IPS-11a (cell line): Measurements from ENCODE around the gene SLC45A1.

Experiments
- H3K4me3 ChIP-seq: one replicate; pipeline ENCODE4 v1.5.1; 2013; ENCODE audit warnings: low read depth, low read length, control low read depth

The SLC45A1 gene

GRCh38 chr1:8334106-8334851 lies 16.4 kb downstream of the SLC45A1 start:
- H3K4me3 ChIP-seq, result no peak overlapping the region

GRCh38 chr1:8335246-8335645 lies 17.3 kb downstream of the SLC45A1 start:
- H3K4me3 ChIP-seq, result no peak overlapping the region

GRCh38 chr1:8337776-8338525 lies 20.0 kb downstream of the SLC45A1 start:
- no peak overlapping the region for H3K4me3 ChIP-seq

GRCh38 chr1:8338526-8339202 lies 20.8 kb downstream of the SLC45A1 start:
- no peak overlapping the region for H3K4me3 ChIP-seq

GRCh38 chr1:8339203-8339600 lies 21.3 kb downstream of the SLC45A1 start:
- no peak overlapping the region for H3K4me3 ChIP-seq

- H3K4me3 ChIP-seq, result no peak overlapping the region
These were observed 22.5 kb downstream of the SLC45A1 start for GRCh38 chr1:8340448-8340847.

- no peak overlapping the region for H3K4me3 ChIP-seq
These were observed 24.4 kb downstream of the SLC45A1 start for GRCh38 chr1:8342325-8342724.

- no peak overlapping the region for H3K4me3 ChIP-seq
These were observed 25.1 kb downstream of the SLC45A1 start for GRCh38 chr1:8343044-8343443.

GRCh38 chr1:8343464-8344001 lies 25.6 kb downstream of the SLC45A1 start:
- H3K4me3 ChIP-seq, result no peak overlapping the region

GRCh38 chr1:8344893-8345507 lies 27.1 kb downstream of the SLC45A1 start:
- no peak overlapping the region for H3K4me3 ChIP-seq

GRCh38 chr1:8345621-8346415 lies 27.9 kb downstream of the SLC45A1 start:
- no peak overlapping the region for H3K4me3 ChIP-seq

- H3K4me3 ChIP-seq, result no peak overlapping the region
These were observed 29.7 kb downstream of the SLC45A1 start for GRCh38 chr1:8347635-8348034.

GRCh38 chr1:8348047-8348776 lies 30.3 kb downstream of the SLC45A1 start:
- H3K4me3 ChIP-seq, result no peak overlapping the region

GRCh38 chr1:8348777-8349472 lies 31.0 kb downstream of the SLC45A1 start:
- H3K4me3 ChIP-seq, result no peak overlapping the region

GRCh38 chr1:8349473-8349865 lies 31.6 kb downstream of the SLC45A1 start:
- no peak overlapping the region for H3K4me3 ChIP-seq

- H3K4me3 ChIP-seq, result no peak overlapping the region
These were observed 32.0 kb downstream of the SLC45A1 start for GRCh38 chr1:8349961-8350360.

- H3K4me3 ChIP-seq, result no peak overlapping the region
These were observed 33.2 kb downstream of the SLC45A1 start for GRCh38 chr1:8350914-8351684.
